HG02852 (cell line): ENCODE measurements around the gene NDN.

Source experiments
- ATAC-seq: cut with Tn5 transposase; IDR thresholded peaks from one replicate; pipeline ENCODE4 v1.9.1; 2021; ENCODE audit warnings: mild to moderate bottlenecking, moderate library complexity; ENCODE audit not compliant: unreplicated experiment

NDN gene

DNA sequence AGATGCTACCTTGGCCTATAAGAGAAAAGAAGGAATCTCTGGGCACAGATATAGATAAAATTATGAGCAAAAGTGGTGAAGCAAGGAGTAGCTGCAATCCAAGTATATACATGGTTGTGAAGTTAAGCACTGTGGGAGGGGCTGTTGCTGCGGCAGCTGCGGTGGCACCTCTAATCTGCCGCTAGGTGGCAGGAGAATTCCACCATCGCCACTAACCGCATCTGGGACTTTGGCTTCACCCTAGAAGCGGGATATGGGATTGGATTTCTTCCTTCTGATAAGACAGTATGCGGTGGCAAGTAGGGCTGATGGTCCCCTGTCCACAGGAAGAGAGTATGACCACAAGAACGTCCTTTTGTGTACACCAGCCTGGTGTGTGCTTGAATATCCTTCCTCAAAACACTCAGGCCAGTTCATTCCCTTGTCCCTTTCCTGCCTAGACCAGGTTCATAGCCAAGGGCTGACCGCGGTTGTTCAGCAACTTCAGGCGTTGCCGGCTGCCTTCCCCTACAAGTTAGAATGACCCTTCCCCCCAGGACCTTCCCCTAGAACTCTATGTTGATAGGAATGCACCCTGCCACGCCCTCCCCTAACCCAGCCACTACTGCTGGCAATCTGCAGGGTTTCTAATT lies 44.6 kb downstream of the NDN start:
- no peak for ATAC-seq
